ENCODE measurements around the gene ZNF385C. TPM values are rescaled to one million over a fixed set of nuclear protein-coding genes. Genes with fewer than 3 reads are reported as not detected.

The ZNF385C gene
- total and polyA plus RNA-seq, 2 of the 13 experiments (the other 11 are each of a cell fraction or from before 2014, with no cell fraction given) = 2.3 to 6.1 TPM

- peak; percentile 83; the same call in 1 of the 2 replicates for TF ChIP-seq ARID4A (CRISPR knock-in tag; IDR thresholded peaks at IDR 0.05; ENCODE audit: borderline replicate concordance)
- TF ChIP-seq KAT2B (IDR thresholded peaks at IDR 0.05; ENCODE audit: borderline replicate concordance, low read depth, low read length) = no peak
- TF ChIP-seq ZNF318 (CRISPR knock-in tag; IDR thresholded peaks at IDR 0.05) = 0 out of 2 replicates have a peak, but pooled peaks have one; percentile 19
- 0 out of 2 replicates have a peak, but pooled peaks have one; percentile 26 for TF ChIP-seq CTCF (CRISPR knock-in tag; IDR thresholded peaks at IDR 0.05)
- TF ChIP-seq ZNF24 (IDR thresholded peaks at IDR 0.05) = no peak
- peak; percentile 58; the same call in 1 of the 2 replicates for TF ChIP-seq ATF2 (CRISPR knock-in tag; IDR thresholded peaks at IDR 0.05)
- TF ChIP-seq NFKBIZ (CRISPR knock-in tag; IDR thresholded peaks at IDR 0.05) = 0 out of 2 replicates have a peak, but pooled peaks have one; percentile 12
- no peak for TF ChIP-seq ZFP90 (CRISPR knock-in tag; IDR thresholded peaks at IDR 0.05; ENCODE audit: borderline replicate concordance)
- 0 out of 2 replicates have a peak, but pooled peaks have one; percentile 32 for TF ChIP-seq ZNF225 (CRISPR knock-in tag; IDR thresholded peaks at IDR 0.05)
- TF ChIP-seq ONECUT2 (CRISPR knock-in tag; IDR thresholded peaks at IDR 0.05) = no peak
- TF ChIP-seq SUZ12 (IDR thresholded peaks at IDR 0.05; ENCODE audit: low read depth, low read length) = peak; percentile 88
Measured at GRCh38 chr17:42120770-42121769, 22.8 kb upstream of the ZNF385C start, which contains the start of gene KAT2A (continued).
